Stimulated activated naive CD8-positive, alpha-beta T cell treated with anti-CD3 and anti-CD28 coated beads, Interleukin-15, amount 100 ng/mL, for 72 hours (primary cell): ENCODE measurements around the gene GPR132.
"Not testable (repeated sequence)": the region's sequence is repeated elsewhere in the genome, so short reads cannot be mapped to it uniquely, and the experiment has no call there.

Experiments used
- ATAC-seq: fragments of 150-1000 bp; cut with Tn5 transposase; 2 replicates; pipeline ENCODE4 v1.10.0; 2021; ENCODE audit warnings: mild to moderate bottlenecking, moderate library complexity
- DNase-seq, 2 donors: peaks; one replicate each; pipeline ENCODE4 v3.0.0; 2021 to 2022
- H3K27ac Mint-ChIP-seq, 2 donors: one replicate each; pipeline ENCODE4 v1.8.0; 2022; ENCODE audit warnings: mild to moderate bottlenecking in 2 of 2, mixed read lengths in 2 of 2, moderate library complexity in 2 of 2
- H3K27me3 Mint-ChIP-seq: one replicate; pipeline ENCODE4 v1.8.0; 2022; ENCODE audit warnings: mixed read lengths
- H3K4me1 Mint-ChIP-seq: one replicate; pipeline ENCODE4 v1.8.0; 2022; ENCODE audit warnings: mild to moderate bottlenecking, mixed read lengths
- H3K4me3 Mint-ChIP-seq, 2 donors: one replicate each; pipeline ENCODE4 v1.8.0; 2022; ENCODE audit warnings: mild to moderate bottlenecking in 2 of 2, mixed read lengths in 2 of 2, moderate library complexity in 1 of 2
- H3K9me3 Mint-ChIP-seq, 2 donors: one replicate each; pipeline ENCODE4 v1.8.0; 2022; ENCODE audit warnings: mixed read lengths in 2 of 2

Gene GPR132

DNA sequence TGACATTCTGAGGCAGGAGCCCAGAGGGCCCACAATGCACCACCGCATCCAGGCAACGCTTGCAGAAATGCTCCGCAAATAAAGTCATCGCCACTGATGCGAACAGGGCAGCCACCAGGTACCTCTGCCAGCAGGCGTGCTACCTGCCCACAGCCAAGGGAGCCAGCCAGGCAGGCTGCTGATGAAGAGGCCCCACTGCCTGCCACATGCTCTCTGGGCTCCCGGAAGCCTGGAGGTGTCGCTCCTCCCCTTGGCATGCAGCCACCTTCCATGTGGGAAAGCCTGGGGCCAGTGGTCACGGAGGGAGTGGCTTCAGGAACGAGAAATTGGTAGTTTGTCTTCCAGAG lies 14.7 kb downstream of the GPR132 start:
- no peak for DNase-seq
- H3K9me3 Mint-ChIP-seq = no peaks in the 10 kb centered on the region
- no peak for ATAC-seq

DNA sequence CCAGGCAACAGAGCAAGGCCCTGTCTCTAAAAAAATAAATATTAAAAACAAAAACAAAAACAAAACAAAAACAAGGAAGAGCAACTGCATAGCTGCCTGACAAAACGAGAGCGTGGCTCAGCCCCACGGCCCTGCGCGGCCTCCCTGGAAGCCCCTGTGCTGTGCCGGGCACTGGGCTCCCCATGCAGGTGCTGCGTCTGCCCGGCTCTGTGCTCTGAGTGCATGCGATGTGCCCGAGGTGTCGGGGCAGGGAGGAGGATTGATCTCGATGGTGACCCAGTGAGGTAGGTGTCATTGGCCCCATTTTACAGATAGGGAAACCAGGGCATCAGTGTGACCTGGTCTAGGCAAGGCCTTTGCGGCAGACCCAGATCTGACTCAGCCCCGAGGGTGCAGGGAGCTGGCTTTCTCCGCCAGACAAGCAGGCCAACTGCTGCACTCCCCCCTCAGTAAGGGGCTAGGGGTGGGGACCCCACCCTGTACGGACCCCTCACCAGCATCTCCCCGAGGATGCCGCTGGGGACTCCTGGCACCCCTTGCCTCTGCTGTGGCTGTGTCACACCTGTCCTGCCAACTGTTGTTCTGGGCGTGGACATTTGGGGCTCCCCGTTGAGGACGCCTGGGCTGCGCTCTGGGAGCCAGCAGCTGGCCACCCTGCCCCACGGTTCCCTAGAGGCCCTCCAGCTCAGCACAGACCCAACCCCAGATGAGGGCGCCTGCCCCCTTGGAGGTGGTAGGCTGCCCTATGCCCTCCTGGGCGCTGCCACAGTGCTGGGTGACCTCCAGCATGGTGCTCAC lies 15.3 kb downstream of the GPR132 start:
- Mint-ChIP-seq H3K27me3 (peaks cover 3% of the 10 kb centered on the region), H3K4me1 (peaks cover 30% of the 10 kb centered on the region), H3K9me3 (no peaks in the 10 kb centered on the region), H3K27ac (peak overlapping the region in 1 of 2 donors; percentile 87), H3K4me3 (no peak overlapping the region)
- ATAC-seq (no peak), DNase-seq (no peak)

More for the DNA sequence above, 14.7 kb downstream of the GPR132 start:
- peaks cover 24% of the 10 kb centered on the region for H3K4me1 Mint-ChIP-seq
- peak overlapping the region in 1 of 2 donors; percentile 87 for H3K27ac Mint-ChIP-seq
- H3K4me3 Mint-ChIP-seq = no peak overlapping the region
- H3K27me3 Mint-ChIP-seq = no peaks in the 10 kb centered on the region

DNA sequence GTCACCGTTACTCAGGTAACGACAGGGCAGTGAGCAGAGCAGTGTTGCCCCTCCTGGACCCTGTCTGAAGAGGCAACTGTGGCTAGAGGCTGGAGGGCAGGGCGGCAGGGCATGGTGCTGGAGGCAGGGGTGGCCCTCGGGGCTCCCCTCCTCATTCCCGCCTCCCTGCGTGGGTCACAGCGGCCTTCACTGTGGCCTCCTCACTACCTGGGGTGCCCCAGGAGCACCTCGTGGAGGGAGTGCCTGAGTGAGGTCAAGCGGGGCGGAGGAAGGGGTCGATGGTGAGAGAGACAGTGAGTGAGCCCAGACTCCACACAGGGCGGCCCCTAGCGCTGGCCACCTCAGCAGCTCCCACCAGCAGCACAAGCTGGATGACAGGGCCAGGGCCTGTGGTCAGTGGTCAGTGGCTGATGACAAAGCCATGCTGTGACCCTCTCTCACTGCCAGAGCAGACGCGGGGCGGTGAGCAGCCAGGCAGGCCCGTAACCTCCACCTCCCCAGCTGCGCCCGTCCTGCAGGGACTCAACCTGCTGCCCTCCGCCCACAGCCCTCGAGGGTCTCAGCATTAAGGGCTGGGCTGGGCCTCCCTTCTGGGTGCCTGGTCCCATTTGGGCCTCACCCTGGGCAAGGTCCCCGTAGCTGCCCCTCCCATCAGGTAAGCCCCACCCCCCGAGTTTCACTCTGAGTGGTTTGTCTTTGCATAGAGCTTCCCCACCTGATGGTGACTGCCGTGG lies 17.8 kb downstream of the GPR132 start:
- ATAC-seq (peak; percentile 31), DNase-seq (no peak)
- Mint-ChIP-seq H3K4me3 (no peak overlapping the region), H3K9me3 (no peaks in the 10 kb centered on the region), H3K27me3 (peaks cover 23% of the 10 kb centered on the region), H3K4me1 (peaks cover 27% of the 10 kb centered on the region), H3K27ac (no peak overlapping the region)

DNA sequence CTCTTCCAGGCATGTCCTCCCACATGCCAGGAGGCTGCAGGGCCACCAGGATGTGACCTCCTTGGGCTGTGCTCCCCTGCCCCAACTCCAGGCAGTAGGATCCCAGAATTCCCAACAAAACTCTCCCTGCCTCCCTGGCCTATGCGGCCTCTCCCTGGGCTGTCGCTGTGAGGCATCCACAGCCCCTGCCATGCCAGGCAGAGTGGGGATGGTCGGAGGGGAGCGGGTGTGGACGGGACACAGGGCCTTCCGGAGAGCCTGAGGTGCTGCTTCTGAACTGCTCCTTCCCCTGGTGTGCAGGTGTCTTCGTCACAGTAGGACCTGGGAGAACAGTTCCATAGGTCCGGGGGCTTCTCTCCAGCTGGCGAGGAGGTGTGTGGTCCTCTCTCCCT lies 18.3 kb downstream of the GPR132 start:
- Mint-ChIP-seq H3K9me3 (no peaks in the 10 kb centered on the region), H3K4me3 (no peak overlapping the region), H3K27me3 (peaks cover 23% of the 10 kb centered on the region), H3K4me1 (peaks cover 27% of the 10 kb centered on the region), H3K27ac (no peak overlapping the region)
- DNase-seq (no peak), ATAC-seq (peak; percentile 6)

DNA sequence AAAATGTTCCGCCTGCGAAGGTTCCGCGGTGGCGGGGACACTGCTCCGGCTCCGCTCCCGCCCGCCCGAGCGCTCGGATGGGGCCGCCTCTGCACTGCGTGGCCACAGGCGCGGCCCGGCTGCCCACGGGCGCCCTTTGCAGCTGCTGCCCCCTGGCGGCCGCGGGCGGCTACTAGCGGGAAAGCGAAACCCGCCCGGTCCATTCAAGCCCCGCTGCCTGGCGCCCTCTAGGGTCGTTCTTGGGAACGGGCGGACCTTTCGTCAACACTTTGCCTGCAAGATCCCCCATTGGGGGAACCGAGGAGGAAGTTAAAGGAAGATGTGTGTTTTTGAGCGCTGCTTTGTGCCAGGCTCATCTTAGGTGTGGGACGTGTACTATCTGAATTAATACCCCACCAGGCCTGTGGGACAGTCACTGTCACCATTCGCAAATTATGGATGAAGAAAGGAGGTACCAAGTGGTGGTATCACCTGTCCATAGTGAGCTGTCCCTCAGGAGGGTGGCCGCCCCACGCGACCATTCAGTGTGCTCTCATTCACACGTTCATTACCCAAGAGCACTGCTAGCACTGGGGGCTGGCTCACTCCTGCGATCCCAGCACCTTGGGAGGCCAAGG lies 19.4 kb downstream of the GPR132 start:
- peak overlapping the region in 1 of 2 donors; percentile 78 for H3K27ac Mint-ChIP-seq
- ATAC-seq (peak; percentile 78), DNase-seq (peak; percentile 90 to 92)
- no peaks in the 10 kb centered on the region for H3K9me3 Mint-ChIP-seq
- H3K4me3 Mint-ChIP-seq = no peak overlapping the region
- peaks cover 23% of the 10 kb centered on the region for H3K27me3 Mint-ChIP-seq
- H3K4me1 Mint-ChIP-seq = peaks cover 27% of the 10 kb centered on the region

DNA sequence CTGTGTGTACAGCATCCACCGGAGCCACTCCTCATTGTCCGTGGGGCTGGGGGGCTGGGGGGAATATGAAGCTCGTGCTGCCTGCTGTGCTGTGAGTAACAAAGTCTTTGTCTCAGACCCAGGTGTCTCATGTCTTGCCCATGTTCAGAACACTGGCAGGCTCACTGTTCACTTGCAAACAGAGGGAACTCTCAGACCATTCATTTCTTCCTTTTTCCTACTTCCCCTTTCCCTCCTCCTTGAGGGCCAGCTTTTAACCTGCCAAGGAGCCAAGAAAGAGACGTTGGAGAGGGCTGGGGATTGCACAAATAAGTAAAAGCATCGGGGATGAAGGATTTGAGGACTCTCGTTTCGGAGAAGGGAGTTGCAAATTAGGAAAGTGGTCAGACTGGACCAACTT lies 21.6 kb downstream of the GPR132 start:
- no peak overlapping the region for H3K4me3 Mint-ChIP-seq
- DNase-seq = no peak
- peaks cover 23% of the 10 kb centered on the region for H3K27me3 Mint-ChIP-seq
- no peak overlapping the region for H3K27ac Mint-ChIP-seq
- no peak for ATAC-seq
- no peaks in the 10 kb centered on the region for H3K9me3 Mint-ChIP-seq
- H3K4me1 Mint-ChIP-seq = peaks cover 27% of the 10 kb centered on the region

DNA sequence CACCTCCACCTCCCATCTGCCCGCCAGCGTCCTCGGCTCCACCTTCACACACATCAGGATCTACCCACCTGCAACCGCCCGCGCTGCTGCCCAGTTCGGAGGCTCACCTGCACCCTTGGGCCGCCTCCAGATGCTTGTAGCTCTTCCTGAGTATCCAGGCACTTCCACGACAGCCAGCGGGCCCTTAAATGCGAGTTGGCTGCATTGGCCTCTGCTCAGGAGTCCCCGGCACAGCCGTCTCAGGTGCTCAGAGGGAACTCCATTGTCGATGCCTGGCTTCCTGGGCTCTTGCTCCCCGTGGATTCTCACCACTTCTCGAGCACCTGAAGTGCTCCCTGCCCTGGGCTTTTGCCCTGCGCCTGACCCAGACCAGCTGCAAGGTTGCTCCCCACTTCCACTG lies 22.4 kb downstream of the GPR132 start:
- Mint-ChIP-seq H3K27me3 (peaks cover 23% of the 10 kb centered on the region), H3K4me1 (peaks cover 27% of the 10 kb centered on the region), H3K9me3 (no peaks in the 10 kb centered on the region), H3K27ac (no peak overlapping the region), H3K4me3 (no peak overlapping the region)
- DNase-seq (no peak), ATAC-seq (no peak)

DNA sequence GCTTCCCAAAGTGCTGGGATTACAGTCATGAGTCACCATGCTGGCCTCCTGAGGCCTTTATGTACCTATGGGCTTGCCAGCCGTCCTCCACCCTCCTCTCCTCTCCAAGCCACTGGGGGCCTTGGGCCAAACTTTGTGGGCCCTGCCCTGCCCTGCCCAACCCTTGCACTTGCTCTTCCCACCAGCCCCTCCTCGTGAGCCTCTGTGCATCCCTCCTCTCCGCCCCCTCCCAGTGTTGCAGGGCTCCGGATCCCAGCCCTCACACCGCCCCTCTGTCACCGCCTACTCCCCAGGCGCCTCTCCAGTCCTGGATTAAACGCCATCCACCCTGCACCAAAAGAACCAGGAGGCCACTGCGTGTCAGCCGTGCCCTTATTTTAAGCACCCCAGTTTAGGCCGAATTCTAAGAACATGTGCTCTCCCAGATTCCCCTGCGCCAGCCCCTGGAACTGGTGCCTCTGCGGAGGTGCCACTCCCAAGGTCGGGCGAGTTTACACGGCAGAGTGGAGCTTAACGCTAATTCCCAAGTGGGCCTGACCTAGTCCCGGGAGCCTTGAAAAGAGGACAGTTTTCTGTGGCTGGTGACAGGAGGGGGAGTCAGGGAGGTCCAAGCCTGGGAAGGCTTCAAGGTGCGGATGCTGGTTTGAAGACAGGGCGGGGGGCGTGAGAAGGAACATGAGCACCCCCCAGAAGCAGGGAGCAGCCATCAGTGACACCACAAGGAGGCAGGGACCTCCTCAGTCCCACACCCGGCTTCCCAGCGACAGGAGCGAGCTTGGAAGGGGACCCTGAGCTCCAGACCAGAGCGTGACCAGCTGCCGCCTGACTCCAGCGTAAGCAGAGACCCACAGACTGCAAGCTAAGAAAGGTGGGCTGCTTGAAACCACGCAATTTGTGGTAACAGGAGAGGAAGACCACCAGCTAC lies 23.1 kb downstream of the GPR132 start:
- Mint-ChIP-seq H3K9me3 (no peaks in the 10 kb centered on the region), H3K4me1 (peaks cover 23% of the 10 kb centered on the region), H3K27me3 (peaks cover 23% of the 10 kb centered on the region), H3K4me3 (peak overlapping the region in 1 of 2 donors; percentile 38), H3K27ac (no peak overlapping the region)
- DNase-seq (no peak), ATAC-seq (no peak)

DNA sequence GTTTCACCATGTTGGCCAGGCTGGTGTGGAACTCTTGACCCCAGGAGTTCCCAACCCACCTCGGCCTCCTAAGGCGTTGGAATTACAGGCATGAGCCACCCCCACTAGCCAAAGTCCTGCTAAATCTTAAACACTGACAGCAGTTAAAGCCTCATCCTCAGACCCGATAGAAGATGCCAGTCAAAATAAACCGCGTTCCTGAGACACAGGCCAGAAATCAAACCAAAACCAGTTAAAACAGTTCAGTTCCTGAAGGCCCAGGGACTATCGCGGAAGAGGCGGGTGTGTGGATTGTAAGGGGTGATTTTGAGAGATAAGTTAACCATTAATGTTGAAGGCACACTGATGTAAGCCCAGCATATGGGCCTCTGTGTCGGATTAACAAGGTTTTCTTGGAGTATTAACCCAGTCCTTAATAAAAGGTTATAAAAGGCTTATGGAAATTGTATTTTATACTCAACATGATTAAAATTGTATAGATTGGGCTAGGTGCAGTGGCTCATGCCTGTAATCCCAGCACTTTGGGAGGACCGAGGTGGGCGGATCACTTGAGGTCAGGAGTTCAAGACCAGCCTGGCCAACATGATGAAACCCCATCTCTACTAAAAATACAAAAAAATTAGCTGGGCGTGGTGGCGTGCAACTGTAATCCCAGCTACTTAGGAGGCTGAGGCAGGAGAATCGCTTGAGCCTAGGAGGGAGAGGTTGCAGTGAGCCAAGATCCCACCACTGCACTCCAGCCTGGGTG lies 25.6 kb downstream of the GPR132 start:
- H3K4me1 Mint-ChIP-seq = peaks cover 4% of the 10 kb centered on the region
- no peak overlapping the region for H3K4me3 Mint-ChIP-seq
- DNase-seq (no peak), ATAC-seq (no peak)
- no peaks in the 10 kb centered on the region for H3K9me3 Mint-ChIP-seq
- peaks cover 17% of the 10 kb centered on the region for H3K27me3 Mint-ChIP-seq
- peak overlapping the region in 1 of 2 donors; percentile 61 for H3K27ac Mint-ChIP-seq

DNA sequence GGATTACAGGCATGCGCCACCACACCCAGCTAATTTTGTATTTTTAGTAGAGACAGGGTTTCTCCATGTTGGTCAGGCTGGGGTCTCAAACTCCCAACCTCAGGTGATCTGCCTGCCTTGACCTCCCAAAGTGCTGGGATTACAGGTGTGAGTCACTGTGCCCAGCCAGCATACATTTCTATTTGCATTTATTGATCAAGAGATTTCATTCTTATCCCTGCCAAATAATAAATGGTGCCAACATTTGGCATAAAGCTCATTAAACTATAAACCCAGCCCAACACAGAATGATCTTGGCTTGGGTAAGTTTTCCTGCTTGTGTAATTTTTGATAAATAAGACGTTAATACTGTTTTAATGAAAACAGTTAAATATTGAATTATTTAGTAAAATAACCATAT lies 29.6 kb downstream of the GPR132 start:
- Mint-ChIP-seq H3K4me1 (peaks cover 23% of the 10 kb centered on the region), H3K27me3 (peaks cover 14% of the 10 kb centered on the region)
- not testable (repeated sequence) for DNase-seq, H3K27ac Mint-ChIP-seq, ATAC-seq, H3K9me3 Mint-ChIP-seq, H3K4me3 Mint-ChIP-seq

DNA sequence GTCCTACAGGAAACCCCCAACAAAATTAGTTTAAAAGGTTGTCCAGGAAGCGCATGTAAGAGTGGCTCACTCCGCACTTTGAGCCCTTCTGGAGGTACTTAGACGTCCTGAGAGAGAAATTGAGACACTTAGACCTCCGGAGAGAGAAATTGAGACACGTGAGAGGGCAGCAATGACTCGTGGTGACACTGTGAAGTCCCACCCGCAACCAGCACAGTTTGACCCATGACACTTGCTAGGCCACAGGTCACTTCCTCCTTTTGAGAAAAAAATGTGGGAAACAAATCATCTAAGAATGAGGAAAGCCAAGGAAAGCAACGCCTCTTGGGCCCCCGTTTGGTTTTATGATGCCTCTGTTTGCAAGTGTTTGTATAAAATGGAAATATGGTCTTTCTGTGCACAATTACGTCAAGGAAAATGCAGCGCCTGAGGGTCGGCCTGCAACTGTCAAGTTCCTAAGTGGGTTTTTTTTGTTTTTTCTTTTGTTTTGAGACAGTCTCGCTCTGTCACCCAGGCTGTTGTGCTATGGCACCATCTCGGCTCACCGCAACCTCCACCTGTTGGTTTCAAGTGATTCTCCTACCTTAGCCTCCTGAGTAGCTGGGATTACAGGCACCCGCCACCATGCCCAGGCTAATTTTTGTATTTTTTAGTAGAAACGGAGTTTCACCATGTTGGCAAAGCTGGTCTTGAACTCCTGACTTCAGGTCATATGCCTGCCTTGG lies 30.8 kb downstream of the GPR132 start:
- Mint-ChIP-seq H3K4me3 (no peak overlapping the region), H3K27ac (no peak overlapping the region), H3K27me3 (peaks cover 14% of the 10 kb centered on the region), H3K4me1 (peaks cover 25% of the 10 kb centered on the region), H3K9me3 (peaks cover 0 to 5% of the 10 kb centered on the region in 2 donors)
- ATAC-seq (no peak), DNase-seq (no peak)

DNA sequence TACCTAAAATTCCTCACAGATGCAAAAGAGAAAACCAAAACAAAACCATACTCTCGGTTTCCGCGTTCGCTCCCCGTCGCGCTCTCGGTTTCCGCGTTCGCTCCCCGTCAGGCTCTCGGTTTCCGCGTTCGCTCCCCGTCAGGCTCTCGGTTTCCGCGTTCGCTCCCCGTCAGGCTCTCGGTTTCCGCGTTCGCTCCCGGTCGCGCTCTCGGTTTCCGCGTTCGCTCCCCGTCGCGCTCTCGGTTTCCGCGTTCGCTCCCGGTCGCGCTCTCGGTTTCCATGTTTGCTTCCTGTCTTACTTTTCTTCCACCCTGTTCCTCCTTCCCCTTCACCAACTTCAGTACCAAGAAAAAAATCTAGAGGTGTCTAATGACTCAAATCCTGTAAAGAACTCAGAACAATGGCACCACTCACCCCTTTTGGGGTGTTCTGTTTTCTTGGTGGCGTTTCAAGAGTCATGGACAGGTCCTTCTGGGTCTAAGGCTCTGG lies 31.8 kb downstream of the GPR132 start:
- DNase-seq, ATAC-seq, H3K9me3 Mint-ChIP-seq: not testable (repeated sequence)
- Mint-ChIP-seq H3K4me3 (peak overlapping the region; percentile 80 to 86), H3K4me1 (peaks cover 25% of the 10 kb centered on the region), H3K27ac (peak overlapping the region in 1 of 2 donors; percentile 50), H3K27me3 (peaks cover 14% of the 10 kb centered on the region)

DNA sequence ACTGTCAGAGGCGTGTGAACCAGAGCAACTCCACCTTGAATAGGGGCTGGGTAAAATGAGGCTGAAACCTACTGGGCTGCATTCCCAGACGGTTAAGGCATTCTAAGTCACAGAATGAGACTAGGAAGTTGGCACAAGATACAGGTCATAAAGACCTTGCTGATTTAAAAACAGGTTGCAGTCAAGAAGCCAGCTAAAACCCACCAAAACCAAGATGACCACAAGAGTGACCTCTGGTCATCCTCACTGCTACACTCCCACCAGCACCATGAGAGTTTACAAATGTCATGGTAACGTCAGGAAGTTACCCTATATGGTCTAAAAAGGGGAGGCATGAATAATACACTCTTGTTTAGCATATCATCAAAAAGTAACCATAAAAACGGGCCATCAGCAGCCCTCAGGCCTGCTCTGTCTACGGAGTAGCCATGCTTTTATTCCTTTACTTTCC lies 32.8 kb downstream of the GPR132 start:
- not testable (repeated sequence) for DNase-seq, ATAC-seq, H3K9me3 Mint-ChIP-seq, H3K4me3 Mint-ChIP-seq, H3K27ac Mint-ChIP-seq
- peaks cover 25% of the 10 kb centered on the region for H3K4me1 Mint-ChIP-seq
- H3K27me3 Mint-ChIP-seq = peaks cover 14% of the 10 kb centered on the region
